Measurements from ENCODE around the gene CACNG5. TPM values are rescaled to one million over a fixed set of nuclear protein-coding genes. Genes with fewer than 3 reads are reported as not detected.
A peak's percentile ranks its signal among the peaks of the same experiment; 100 is the strongest.

The CACNG5 gene
- total RNA-seq, 5 donors from 2014 or later (not counting 1 experiment from before 2014, with no cell fraction given) = not detected

DNA sequence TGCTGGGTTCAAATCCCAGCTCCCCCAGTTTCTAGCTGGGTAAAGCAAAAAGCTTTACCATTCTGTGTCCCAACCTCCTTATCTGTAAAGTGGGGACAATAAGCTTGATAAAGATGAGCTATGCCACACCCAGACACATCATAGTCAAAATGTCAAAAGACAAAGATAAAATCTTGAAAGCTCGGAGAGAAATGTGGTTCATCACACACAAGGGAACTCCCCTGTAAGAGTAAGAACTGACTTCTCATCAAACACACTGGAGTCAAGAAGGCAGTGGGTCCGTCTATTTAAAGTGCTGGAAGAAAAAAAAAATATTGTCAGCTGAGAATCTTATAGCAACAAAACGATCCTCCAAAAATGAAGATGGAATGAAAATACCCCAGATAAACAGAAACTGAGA is 25.3 kb downstream of the CACNG5 start:
- Histone ChIP-seq H3K9me3 (peaks cover 3% of the 10 kb centered on the region), H3K27ac (ENCODE audit: low read length) (no peak overlapping the region), H3K4me1 (ENCODE audit: control insufficient read depth in 1 of 2, extremely low read depth in 1 of 2, insufficient read depth in 2 of 2, low read length in 2 of 2) (no peaks in the 10 kb centered on the region), H3K4me3 (ENCODE audit: control insufficient read depth in 1 of 2, extremely low read depth in 1 of 2, low read length in 1 of 2) (no peak overlapping the region), H3K27me3 (replicated peaks in 1 of 2; ENCODE audit: control insufficient read depth in 2 of 2, extremely low read depth in 1 of 2, insufficient read depth in 2 of 2, low read length in 1 of 2) (peaks cover 0 to 9% of the 10 kb centered on the region in 2 experiments), H3K36me3 (ENCODE audit: control insufficient read depth in 2 of 2, extremely low read depth in 1 of 2, insufficient read depth in 1 of 2, low read length in 1 of 2) (no peaks in the 10 kb centered on the region)
- Mint-ChIP-seq H3K36me3 (no peaks in the 10 kb centered on the region), H3K4me1 (peaks cover 0 to 5% (median 2%) of the 10 kb centered on the region in 3 donors), H3K4me3 (no peak overlapping the region), H3K27me3 (peaks cover 5 to 14% of the 10 kb centered on the region in 2 donors), H3K9me3 (peaks cover 3 to 9% (median 5%) of the 10 kb centered on the region in 3 donors), H3K27ac (no peak overlapping the region)
- ATAC-seq (replicated peaks in 1 of 4) (peak in 1 of 4 experiments; percentile 24), DNase-seq (no peak)
- ChIA-PET POLR2A (no interaction called here), CTCF (interaction anchor here in 1 of 2 donors (0.7 kb wide), 1 partner anchor 331 kb away, joined by 3 read pairs; no protein-coding TSS in a partner anchor)
- no CpG with 5 or more reads among the region's 3 CpGs for WGBS (ENCODE audit: insufficient coverage)

DNA sequence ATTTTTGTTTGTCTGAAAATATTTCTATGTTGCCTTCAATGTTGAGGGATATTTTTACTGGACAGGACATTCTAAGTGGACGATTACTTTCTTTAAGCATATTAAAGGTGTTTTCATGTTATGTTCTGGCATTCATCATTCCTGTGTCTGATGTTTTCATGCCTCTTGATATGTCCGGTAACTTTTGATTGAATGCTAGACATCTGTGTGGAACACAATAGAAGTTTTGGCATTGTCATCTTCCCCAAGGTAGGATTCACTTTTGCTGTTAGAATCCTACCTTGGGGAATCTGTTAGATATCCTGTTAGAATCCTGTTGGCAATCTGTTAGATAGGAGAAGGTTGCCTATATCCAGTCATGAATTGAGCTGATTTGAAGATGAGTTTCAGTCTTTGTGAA is 28.9 kb downstream of the CACNG5 start:
- Histone ChIP-seq H3K4me1 (ENCODE audit: control insufficient read depth in 1 of 2, extremely low read depth in 1 of 2, insufficient read depth in 2 of 2, low read length in 2 of 2) (no peaks in the 10 kb centered on the region), H3K4me3 (ENCODE audit: control insufficient read depth in 1 of 2, extremely low read depth in 1 of 2, low read length in 1 of 2) (no peak overlapping the region), H3K9me3 (peaks cover 3% of the 10 kb centered on the region), H3K36me3 (ENCODE audit: control insufficient read depth in 2 of 2, extremely low read depth in 1 of 2, insufficient read depth in 1 of 2, low read length in 1 of 2) (no peaks in the 10 kb centered on the region), H3K27me3 (replicated peaks in 1 of 2; ENCODE audit: control insufficient read depth in 2 of 2, extremely low read depth in 1 of 2, insufficient read depth in 2 of 2, low read length in 1 of 2) (peaks cover 0 to 10% of the 10 kb centered on the region in 2 experiments), H3K27ac (ENCODE audit: low read length) (no peak overlapping the region)
- Mint-ChIP-seq H3K4me3 (no peak overlapping the region), H3K9me3 (peaks cover 9 to 11% (median 11%) of the 10 kb centered on the region in 3 donors), H3K4me1 (peaks cover 0 to 5% (median 2%) of the 10 kb centered on the region in 3 donors), H3K27me3 (peaks cover 20 to 35% of the 10 kb centered on the region in 2 donors), H3K36me3 (no peaks in the 10 kb centered on the region), H3K27ac (no peak overlapping the region)
- CTCF ChIA-PET = no interaction called here
- DNase-seq (no peak), ATAC-seq (replicated peaks in 1 of 4) (no peak)
- 80% methylated on average over 1 of the region's 2 CpGs for WGBS (ENCODE audit: insufficient coverage)
- POLR2A ChIA-PET = no interaction called here

DNA sequence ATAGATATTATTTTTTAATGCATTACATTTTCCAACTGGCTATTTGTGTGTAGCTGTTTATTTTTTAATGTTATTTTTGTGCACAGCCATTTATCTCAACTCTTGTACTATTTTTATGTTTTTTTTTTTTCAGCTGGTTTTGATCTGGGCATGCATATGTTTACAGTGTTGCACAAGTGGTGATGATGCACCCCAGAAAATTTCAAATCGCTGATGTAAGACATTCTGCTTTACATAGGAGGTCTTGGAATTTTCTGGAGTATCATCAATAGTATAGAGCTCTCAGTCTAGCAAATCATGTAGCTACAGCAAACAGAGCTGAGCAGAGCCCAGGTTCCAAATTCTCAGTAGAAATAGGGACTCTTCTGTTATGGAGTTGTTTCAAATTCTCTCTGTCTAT is 30.2 kb downstream of the CACNG5 start:
- H3K27ac Mint-ChIP-seq = no peak overlapping the region
- peaks cover 30 to 39% of the 10 kb centered on the region in 2 donors for H3K27me3 Mint-ChIP-seq
- H3K9me3 Mint-ChIP-seq = peaks cover 9 to 13% (median 11%) of the 10 kb centered on the region in 3 donors
- Histone ChIP-seq H3K4me3 (ENCODE audit: control insufficient read depth in 1 of 2, extremely low read depth in 1 of 2, low read length in 1 of 2) (no peak overlapping the region), H3K4me1 (ENCODE audit: control insufficient read depth in 1 of 2, extremely low read depth in 1 of 2, insufficient read depth in 2 of 2, low read length in 2 of 2) (no peaks in the 10 kb centered on the region), H3K9me3 (peaks cover 3% of the 10 kb centered on the region), H3K27ac (ENCODE audit: low read length) (no peak overlapping the region), H3K36me3 (ENCODE audit: control insufficient read depth in 2 of 2, extremely low read depth in 1 of 2, insufficient read depth in 1 of 2, low read length in 1 of 2) (no peaks in the 10 kb centered on the region), H3K27me3 (replicated peaks in 1 of 2; ENCODE audit: control insufficient read depth in 2 of 2, extremely low read depth in 1 of 2, insufficient read depth in 2 of 2, low read length in 1 of 2) (peaks cover 0 to 12% of the 10 kb centered on the region in 2 experiments)
- ATAC-seq (replicated peaks in 1 of 4) = no peak
- peaks cover 0 to 3% (median 2%) of the 10 kb centered on the region in 3 donors for H3K4me1 Mint-ChIP-seq
- H3K4me3 Mint-ChIP-seq = no peak overlapping the region
- no peak for DNase-seq
- CTCF ChIA-PET = interaction anchor here in 1 of 2 donors (0.7 kb wide), 1 partner anchor 55 kb away, joined by 3 read pairs; no protein-coding TSS in a partner anchor
- peaks cover 2% of the 10 kb centered on the region for H3K36me3 Mint-ChIP-seq
- 71% methylated on average over 1 of the region's 1 CpG for WGBS (ENCODE audit: insufficient coverage)
- POLR2A ChIA-PET = no interaction called here

DNA sequence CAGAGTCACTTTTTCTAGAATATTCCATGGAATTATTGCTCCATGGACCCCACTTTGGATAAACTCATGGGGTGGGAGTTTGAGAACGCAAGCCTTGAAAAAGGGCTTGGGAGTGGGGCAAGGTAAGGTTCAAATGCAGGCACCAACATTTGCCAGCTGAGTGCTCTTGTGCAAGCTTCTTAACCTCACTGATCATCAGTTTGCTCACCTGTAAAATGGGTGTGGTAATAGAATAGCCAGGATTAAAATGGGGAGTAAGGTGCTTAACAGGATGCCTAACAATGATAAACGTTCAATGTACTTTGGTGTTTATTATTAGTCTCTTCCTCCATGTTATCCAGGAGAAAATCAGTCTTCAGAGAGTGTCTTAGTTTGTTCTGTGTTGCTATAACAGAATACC is 39.0 kb downstream of the CACNG5 start:
- Histone ChIP-seq H3K36me3 (ENCODE audit: control insufficient read depth in 2 of 2, extremely low read depth in 1 of 2, insufficient read depth in 1 of 2, low read length in 1 of 2) (no peaks in the 10 kb centered on the region), H3K4me1 (ENCODE audit: control insufficient read depth in 1 of 2, extremely low read depth in 1 of 2, insufficient read depth in 2 of 2, low read length in 2 of 2) (no peaks in the 10 kb centered on the region), H3K9me3 (no peaks in the 10 kb centered on the region), H3K27me3 (replicated peaks in 1 of 2; ENCODE audit: control insufficient read depth in 2 of 2, extremely low read depth in 1 of 2, insufficient read depth in 2 of 2, low read length in 1 of 2) (peaks cover 0 to 13% of the 10 kb centered on the region in 2 experiments), H3K27ac (ENCODE audit: low read length) (no peak overlapping the region), H3K4me3 (ENCODE audit: control insufficient read depth in 1 of 2, extremely low read depth in 1 of 2, low read length in 1 of 2) (no peak overlapping the region)
- CTCF ChIA-PET = no interaction called here
- no peaks in the 10 kb centered on the region for H3K4me1 Mint-ChIP-seq
- peaks cover 2 to 3% (median 3%) of the 10 kb centered on the region in 3 donors for H3K9me3 Mint-ChIP-seq
- no peak for DNase-seq
- H3K36me3 Mint-ChIP-seq = peaks cover 2% of the 10 kb centered on the region
- no peak overlapping the region for H3K27ac Mint-ChIP-seq
- ATAC-seq (replicated peaks in 1 of 4) = no peak
- WGBS (ENCODE audit: insufficient coverage) = 67% methylated on average over 1 of the region's 2 CpGs
- POLR2A ChIA-PET = interaction anchor here in 1 of 2 donors (0.6 kb wide), 1 partner anchor 1450 kb away, joined by 3 read pairs; no protein-coding TSS in a partner anchor
- peaks cover 22 to 25% of the 10 kb centered on the region in 2 donors for H3K27me3 Mint-ChIP-seq
- no peak overlapping the region for H3K4me3 Mint-ChIP-seq

DNA sequence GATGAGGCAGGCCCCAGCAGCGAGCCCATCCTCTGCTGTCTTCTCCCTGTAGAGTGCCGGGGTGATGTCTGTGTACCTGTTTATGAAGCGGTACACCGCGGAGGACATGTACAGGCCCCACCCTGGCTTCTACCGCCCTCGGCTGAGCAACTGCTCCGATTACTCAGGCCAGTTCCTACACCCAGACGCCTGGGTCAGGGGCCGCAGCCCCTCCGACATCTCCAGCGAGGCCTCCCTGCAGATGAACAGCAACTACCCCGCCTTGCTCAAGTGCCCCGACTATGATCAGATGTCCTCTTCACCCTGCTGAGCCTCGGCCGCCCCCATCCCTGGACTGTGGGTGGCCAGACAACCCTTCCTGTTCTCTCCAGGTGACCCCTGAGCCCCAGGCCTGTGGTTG is 50.0 kb downstream of the CACNG5 start:
- ChIA-PET POLR2A (no interaction called here), CTCF (no interaction called here)
- ATAC-seq (replicated peaks in 1 of 4) (no peak), DNase-seq (no peak)
- peaks cover 0 to 5% (median 0%) of the 10 kb centered on the region in 3 donors for H3K9me3 Mint-ChIP-seq
- 91% methylated on average over 16 of the region's 16 CpGs for WGBS (ENCODE audit: insufficient coverage)
- H3K36me3 ChIP-seq (ENCODE audit: control insufficient read depth in 2 of 2, extremely low read depth in 1 of 2, insufficient read depth in 1 of 2, low read length in 1 of 2) = no peaks in the 10 kb centered on the region
- no peak overlapping the region for H3K4me3 ChIP-seq (ENCODE audit: control insufficient read depth in 1 of 2, extremely low read depth in 1 of 2, low read length in 1 of 2)
- H3K27me3 Mint-ChIP-seq = peaks cover 3 to 5% of the 10 kb centered on the region in 2 donors
- no peaks in the 10 kb centered on the region for H3K36me3 Mint-ChIP-seq
- H3K9me3 ChIP-seq = no peaks in the 10 kb centered on the region
- peaks cover 0 to 5% of the 10 kb centered on the region in 2 experiments for H3K27me3 ChIP-seq (replicated peaks in 1 of 2; ENCODE audit: control insufficient read depth in 2 of 2, extremely low read depth in 1 of 2, insufficient read depth in 2 of 2, low read length in 1 of 2)
- no peaks in the 10 kb centered on the region for H3K4me1 Mint-ChIP-seq
- no peak overlapping the region for H3K4me3 Mint-ChIP-seq
- no peaks in the 10 kb centered on the region for H3K4me1 ChIP-seq (ENCODE audit: control insufficient read depth in 1 of 2, extremely low read depth in 1 of 2, insufficient read depth in 2 of 2, low read length in 2 of 2)
- no peak overlapping the region for H3K27ac ChIP-seq (ENCODE audit: low read length)
- H3K27ac Mint-ChIP-seq = no peak overlapping the region

DNA sequence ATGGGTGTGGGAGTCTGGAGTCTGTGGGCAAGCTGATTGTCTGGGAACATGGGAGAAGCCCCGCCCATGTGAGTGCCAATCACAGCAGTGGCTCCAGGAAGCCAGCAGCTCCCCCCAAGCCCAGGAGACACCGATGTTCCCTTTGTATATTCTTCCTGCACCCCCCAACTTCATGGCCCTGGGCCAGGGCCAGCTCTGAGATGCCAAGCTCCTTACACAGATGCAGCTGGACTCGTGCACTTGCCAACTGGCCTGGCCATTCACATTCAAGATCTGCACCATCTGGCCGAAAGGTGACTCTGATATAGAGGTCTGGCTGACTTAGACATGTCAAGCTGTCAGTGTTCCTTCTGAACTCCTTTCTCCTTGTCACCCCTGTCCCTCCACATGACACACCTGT is 50.5 kb downstream of the CACNG5 start:
- no peaks in the 10 kb centered on the region for H3K4me1 ChIP-seq (ENCODE audit: control insufficient read depth in 1 of 2, extremely low read depth in 1 of 2, insufficient read depth in 2 of 2, low read length in 2 of 2)
- ChIA-PET CTCF (no interaction called here), POLR2A (no interaction called here)
- no peak for ATAC-seq (replicated peaks in 1 of 4)
- no peak overlapping the region for H3K4me3 ChIP-seq (ENCODE audit: control insufficient read depth in 1 of 2, extremely low read depth in 1 of 2, low read length in 1 of 2)
- H3K27ac Mint-ChIP-seq = no peak overlapping the region
- peaks cover 3 to 5% of the 10 kb centered on the region in 2 donors for H3K27me3 Mint-ChIP-seq
- WGBS (ENCODE audit: insufficient coverage) = 78% methylated on average over 4 of the region's 4 CpGs
- no peaks in the 10 kb centered on the region for H3K36me3 ChIP-seq (ENCODE audit: control insufficient read depth in 2 of 2, extremely low read depth in 1 of 2, insufficient read depth in 1 of 2, low read length in 1 of 2)
- peaks cover 0 to 2% (median 0%) of the 10 kb centered on the region in 3 donors for H3K9me3 Mint-ChIP-seq
- H3K27ac ChIP-seq (ENCODE audit: low read length) = no peak overlapping the region
- no peak for DNase-seq
- H3K4me1 Mint-ChIP-seq = no peaks in the 10 kb centered on the region
- no peaks in the 10 kb centered on the region for H3K9me3 ChIP-seq
- H3K27me3 ChIP-seq (replicated peaks in 1 of 2; ENCODE audit: control insufficient read depth in 2 of 2, extremely low read depth in 1 of 2, insufficient read depth in 2 of 2, low read length in 1 of 2) = peaks cover 0 to 5% of the 10 kb centered on the region in 2 experiments
- no peak overlapping the region for H3K4me3 Mint-ChIP-seq
- H3K36me3 Mint-ChIP-seq = no peaks in the 10 kb centered on the region
